WTC11 (cell line): ENCODE data around the gene TUBB4B. TPM values are rescaled to one million over a fixed set of nuclear protein-coding genes. Genes with fewer than 3 reads are reported as not detected.

Source experiments
- ATAC-seq: fragments of 200-7000 bp; cut with Tn5 transposase; 2 replicates; pipeline ENCODE4 v1.10.0; 2021; ENCODE audit warnings: mild to moderate bottlenecking, moderate library complexity
- CTCF ChIA-PET: fragments of 300-600 bp; sonication (Branson Sonifier 250); formaldehyde crosslinking; loops from one replicate; lab custom pipeline; 2021; ENCODE audit warnings: antibody characterized with exemption; lab: Charles Lee
- POLR2A ChIA-PET: fragments of 350-600 bp; sonication (Branson Sonifier 250); formaldehyde crosslinking; loops from one replicate; lab custom pipeline; 2021; ENCODE audit warnings: antibody characterized with exemption; lab: Charles Lee
- DNase-seq: peaks from one replicate; pipeline ENCODE4 v3.0.0; 2021; ENCODE audit warnings: low spot score
- H3K27ac Mint-ChIP-seq: 2 replicates; pipeline ENCODE4 v1.8.0; 2021; ENCODE audit warnings: mixed read lengths
- H3K27me3 Mint-ChIP-seq: 2 replicates; pipeline ENCODE4 v1.8.0; 2021; ENCODE audit warnings: low read depth, mild to moderate bottlenecking, moderate library complexity, mixed read lengths
- H3K36me3 Mint-ChIP-seq: 2 replicates; pipeline ENCODE4 v1.8.0; 2021; ENCODE audit warnings: mixed read lengths
- H3K4me1 Mint-ChIP-seq: 2 replicates; pipeline ENCODE4 v1.8.0; 2022; ENCODE audit warnings: mixed read lengths
- H3K4me3 Mint-ChIP-seq: 2 replicates; pipeline ENCODE4 v1.8.0; 2021; ENCODE audit warnings: mild to moderate bottlenecking, moderate library complexity, mixed read lengths
- H3K9me3 Mint-ChIP-seq: 2 replicates; pipeline ENCODE4 v1.8.0; 2021; ENCODE audit warnings: mixed read lengths
- AR ChIP-seq: fragments of 250-450 bp; sonication (Bioruptor Pico); IDR thresholded peaks from 2 replicates; pipeline ENCODE4 v1.9.0; 2021; ENCODE audit warnings: mild to moderate bottlenecking
- CBFB ChIP-seq: sonication (generic); formaldehyde crosslinking; IDR thresholded peaks from 2 replicates; pipeline ENCODE4 v1.8.1; 2022; ENCODE audit warnings: mild to moderate bottlenecking, low read depth, missing genetic modification reagents
- CDX4 ChIP-seq: fragments of 250-450 bp; sonication (Bioruptor Pico); IDR thresholded peaks from 2 replicates; pipeline ENCODE4 v1.9.0; 2021; ENCODE audit warnings: moderate library complexity, mild to moderate bottlenecking, inconsistent platforms, borderline replicate concordance
- GABPB1 ChIP-seq: sonication (generic); formaldehyde crosslinking; IDR thresholded peaks from 2 replicates; pipeline ENCODE4 v1.8.1; 2023; ENCODE audit warnings: mild to moderate bottlenecking, missing genetic modification reagents
- HMGXB4 ChIP-seq: sonication (generic); formaldehyde crosslinking; IDR thresholded peaks from 2 replicates; pipeline ENCODE4 v1.8.1; 2023; ENCODE audit warnings: mild to moderate bottlenecking, moderate library complexity, missing genetic modification reagents
- MYBL2 ChIP-seq: sonication (generic); formaldehyde crosslinking; IDR thresholded peaks from 2 replicates; pipeline ENCODE4 v1.8.1; 2023; ENCODE audit warnings: mild to moderate bottlenecking, moderate library complexity, missing genetic modification reagents
- NFATC4 ChIP-seq: fragments of 250-450 bp; sonication (Bioruptor Pico); IDR thresholded peaks from 2 replicates; pipeline ENCODE4 v1.9.0; 2021; ENCODE audit warnings: mild to moderate bottlenecking
- SMAD4 ChIP-seq: sonication (generic); formaldehyde crosslinking; IDR thresholded peaks from 2 replicates; pipeline ENCODE4 v1.8.0; 2022; ENCODE audit warnings: mild to moderate bottlenecking, missing genetic modification reagents
- STAT6 ChIP-seq: sonication (generic); formaldehyde crosslinking; conservative IDR thresholded peaks from 2 replicates; pipeline ENCODE4 v1.8.1; 2023; ENCODE audit warnings: mild to moderate bottlenecking, low read depth, missing genetic modification reagents, moderate library complexity
- TEAD1 ChIP-seq: sonication (generic); formaldehyde crosslinking; IDR thresholded peaks from 2 replicates; pipeline ENCODE4 v1.8.0; 2022; ENCODE audit warnings: mild to moderate bottlenecking, missing genetic modification reagents
- TP53 ChIP-seq: sonication (generic); formaldehyde crosslinking; IDR thresholded peaks from 2 replicates; pipeline ENCODE4 v1.8.1; 2023; ENCODE audit warnings: mild to moderate bottlenecking, missing genetic modification reagents
- ZBTB21 ChIP-seq: sonication (generic); formaldehyde crosslinking; IDR thresholded peaks from 2 replicates; pipeline ENCODE4 v1.8.1; 2023; ENCODE audit warnings: mild to moderate bottlenecking, missing genetic modification reagents, borderline replicate concordance
- ZBTB43 ChIP-seq: sonication (generic); formaldehyde crosslinking; IDR thresholded peaks from 2 replicates; pipeline ENCODE4 v1.8.1; 2023; ENCODE audit warnings: mild to moderate bottlenecking, missing genetic modification reagents
- ZNF396 ChIP-seq: fragments of 250-450 bp; sonication (Bioruptor Pico); IDR thresholded peaks from 2 replicates; pipeline ENCODE4 v1.8.0; 2021; ENCODE audit warnings: mild to moderate bottlenecking, moderate library complexity, borderline replicate concordance
- total RNA-seq: library from RNA; stranded (reverse); gene quantifications from 3 replicates; pipeline ENCODE4 v1.2.3, GENCODE V29; 2021

The TUBB4B gene
- total RNA-seq, 1 experiment from 2014 or later: 375 TPM

GRCh38 chr9:137293094-137293481 lies 52.0 kb downstream of the TUBB4B start:
- H3K27me3 Mint-ChIP-seq: peaks cover 29% of the 10 kb centered on the region
- TF ChIP-seq CBFB (CRISPR knock-in tag): no peak
- TF ChIP-seq SMAD4: no peak
- no peak for TF ChIP-seq NFATC4 (CRISPR knock-in tag)
- no peak for TF ChIP-seq TP53
- TF ChIP-seq MYBL2: no peak
- no peak for TF ChIP-seq STAT6 (CRISPR knock-in tag)
- no peak for TF ChIP-seq ZNF396 (CRISPR knock-in tag)
- TF ChIP-seq ZBTB21: no peak
- no peak for TF ChIP-seq GABPB1 (CRISPR knock-in tag)
- TF ChIP-seq ZBTB43 (CRISPR knock-in tag): no peak
- no peak for TF ChIP-seq AR (CRISPR knock-in tag)
- no peak for TF ChIP-seq CDX4 (CRISPR knock-in tag)
- no peak for TF ChIP-seq HMGXB4
- TF ChIP-seq TEAD1 (CRISPR knock-in tag): no peak
- H3K9me3 Mint-ChIP-seq: peaks cover 4% of the 10 kb centered on the region
- peaks cover 29% of the 10 kb centered on the region for H3K4me1 Mint-ChIP-seq
- ChIA-PET POLR2A (no interaction called here), CTCF (interaction anchor here (0.6 to 2.1 kb wide), 7 partner anchors 10 to 225 kb away, joined by 3 to 13 read pairs (median 4); partner anchors contain the start of genes EXD3, NRARP and RNF224)
- peak; percentile 32 for DNase-seq
- H3K27ac Mint-ChIP-seq: peak overlapping the region; percentile 22; the same call in 1 of the 2 replicates
- no peak overlapping the region for H3K4me3 Mint-ChIP-seq
- H3K36me3 Mint-ChIP-seq: peaks cover 2% of the 10 kb centered on the region; the same call in 1 of the 2 replicates
- no peak for ATAC-seq

Other genes with a start within 250 kb of the TUBB4B start
- 44.1 to 45.3 TPM (median 44.6 TPM) in 3 replicates for gene PAXX, start 248.9 kb upstream of the TUBB4B start, total RNA-seq
- 0.31 to 0.41 TPM in 2 of 3 replicates, not detected in the other for gene CLIC3, start 244.7 kb upstream of the TUBB4B start, total RNA-seq
- 19.2 to 28.3 TPM (median 25.9 TPM) in 3 replicates for gene ABCA2, start 213.1 kb upstream of the TUBB4B start, total RNA-seq
- gene FUT7, start 209.2 kb upstream of the TUBB4B start, total RNA-seq: not detected in 3 replicates
- gene NPDC1, start 195.1 kb upstream of the TUBB4B start, total RNA-seq: 64.3 to 68.8 TPM (median 64.5 TPM) in 3 replicates
- 8.3 to 9.6 TPM (median 9.2 TPM) in 3 replicates for gene ENTPD2, start 187.2 kb upstream of the TUBB4B start, total RNA-seq
- 52.0 to 67.0 TPM (median 53.6 TPM) in 3 replicates for gene SAPCD2, start 170.7 kb upstream of the TUBB4B start, total RNA-seq
- 12.1 to 17.7 TPM (median 14.3 TPM) in 3 replicates for gene UAP1L1, start 163.8 kb upstream of the TUBB4B start, total RNA-seq
- 44.9 to 57.1 TPM (median 47.1 TPM) in 3 replicates for gene MAN1B1, start 154.3 kb upstream of the TUBB4B start, total RNA-seq
- 38.9 to 43.7 TPM (median 42.1 TPM) in 3 replicates for gene DPP7, start 126.6 kb upstream of the TUBB4B start, total RNA-seq
- 4.0 to 6.6 TPM (median 4.1 TPM) in 3 replicates for gene GRIN1, start 102.1 kb upstream of the TUBB4B start, total RNA-seq
- 1.1 to 2.2 TPM (median 2.1 TPM) in 3 replicates for gene LRRC26, start 71.2 kb upstream of the TUBB4B start, total RNA-seq
- not detected in 3 replicates for gene TMEM210, start 69.2 kb upstream of the TUBB4B start, total RNA-seq
- gene ANAPC2, start 52.7 kb upstream of the TUBB4B start, total RNA-seq: 61.0 to 80.9 TPM (median 61.2 TPM) in 3 replicates
- 102 to 105 TPM (median 103 TPM) in 3 replicates for gene SSNA1, start 52.6 kb upstream of the TUBB4B start, total RNA-seq
- 33.4 to 43.1 TPM (median 38.1 TPM) in 3 replicates for gene TPRN, start 40.5 kb upstream of the TUBB4B start, total RNA-seq
- 46.7 to 50.6 TPM (median 47.4 TPM) in 3 replicates for gene TMEM203, start 35.6 kb upstream of the TUBB4B start, total RNA-seq
- gene NDOR1, start 35.6 kb upstream of the TUBB4B start, total RNA-seq: 40.3 to 49.0 TPM (median 43.2 TPM) in 3 replicates
- gene RNF208, start 19.0 kb upstream of the TUBB4B start, total RNA-seq: 13.3 to 14.8 TPM (median 14.3 TPM) in 3 replicates
- 2.8 to 3.5 TPM (median 2.9 TPM) in 3 replicates for gene CYSRT1, start 16.1 kb upstream of the TUBB4B start, total RNA-seq
- gene RNF224, start 13.8 kb upstream of the TUBB4B start, total RNA-seq: 0.32 to 0.59 TPM (median 0.41 TPM) in 3 replicates
- gene SLC34A3, start 10.4 kb upstream of the TUBB4B start, total RNA-seq: 0.13 to 0.23 TPM (median 0.14 TPM) in 3 replicates
- gene STPG3, start 10.0 kb downstream of the TUBB4B start, total RNA-seq: 0.21 to 0.26 TPM in 2 of 3 replicates, not detected in the other
- 93.7 to 95.0 TPM (median 94.7 TPM) in 3 replicates for gene NELFB, start 14.0 kb downstream of the TUBB4B start, total RNA-seq
- gene TOR4A, start 36.4 kb downstream of the TUBB4B start, total RNA-seq: 7.3 to 11.8 TPM (median 11.3 TPM) in 3 replicates
- 46.7 to 52.4 TPM (median 51.5 TPM) in 3 replicates for gene NRARP, start 61.0 kb downstream of the TUBB4B start, total RNA-seq
- 20.4 to 23.1 TPM (median 21.2 TPM) in 3 replicates for gene EXD3, start 181.9 kb downstream of the TUBB4B start, total RNA-seq
- gene NOXA1, start 182.1 kb downstream of the TUBB4B start, total RNA-seq: 2.9 to 5.9 TPM (median 4.8 TPM) in 3 replicates
- 2.0 to 2.5 TPM (median 2.3 TPM) in 3 replicates for gene ENTPD8, start 200.1 kb downstream of the TUBB4B start, total RNA-seq
- gene NSMF, start 218.0 kb downstream of the TUBB4B start, total RNA-seq: 61.6 to 63.7 TPM (median 61.9 TPM) in 3 replicates